ENCODE data around the gene CLSTN2.

Gene CLSTN2

DNA sequence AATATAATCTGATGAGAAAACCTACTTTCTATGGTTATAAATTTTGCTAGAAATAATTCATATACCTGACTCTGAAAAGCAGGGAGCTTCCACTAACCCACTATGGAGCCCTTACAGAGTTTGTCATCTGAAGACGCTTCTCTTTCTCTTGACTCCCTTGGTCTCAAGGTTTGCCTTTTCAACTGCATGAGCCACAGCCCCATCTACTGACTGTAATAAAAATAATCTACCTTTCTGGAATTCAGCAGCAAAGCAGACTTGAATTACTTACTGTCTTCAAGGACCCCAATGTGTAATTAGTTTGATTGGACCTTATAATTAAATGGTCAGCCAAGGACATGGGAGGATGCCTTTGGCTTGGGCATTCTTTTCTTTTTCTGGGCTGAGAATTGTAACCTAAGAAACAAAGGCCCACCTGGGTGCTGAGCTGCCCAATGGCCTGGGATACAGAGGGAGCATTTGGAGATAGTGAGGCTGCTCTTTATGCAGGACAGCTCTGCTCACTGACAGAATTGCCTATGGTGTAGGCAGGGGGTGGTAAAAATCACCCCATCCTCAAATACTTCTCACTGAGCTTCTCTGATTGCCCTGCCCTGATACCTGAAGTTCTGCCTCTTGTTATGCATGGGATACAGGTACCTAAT is 564.3 kb downstream of the CLSTN2 start:
- H3K27me3 ChIP-seq (ENCODE audit: control insufficient read depth, insufficient read depth, low read length), result no peaks in the 10 kb centered on the region
- no peak for DNase-seq (ENCODE audit: low read depth, low spot score)
- H3K36me3 ChIP-seq (ENCODE audit: control insufficient read depth, insufficient read depth, low read length), result no peaks in the 10 kb centered on the region
- whole genome bisulfite sequencing (ENCODE audit: insufficient coverage, insufficient read length), result no CpG with 5 or more reads among the region's 1 CpG
- no peak overlapping the region for H3K27ac ChIP-seq (ENCODE audit: low read length)
- H3K4me3 ChIP-seq (ENCODE audit: low read length), result no peak overlapping the region
- H3K4me1 ChIP-seq (ENCODE audit: control insufficient read depth, insufficient read depth, low read length), result no peaks in the 10 kb centered on the region
- no peaks in the 10 kb centered on the region for H3K9me3 ChIP-seq (ENCODE audit: control insufficient read depth, insufficient read depth, low read length)

DNA sequence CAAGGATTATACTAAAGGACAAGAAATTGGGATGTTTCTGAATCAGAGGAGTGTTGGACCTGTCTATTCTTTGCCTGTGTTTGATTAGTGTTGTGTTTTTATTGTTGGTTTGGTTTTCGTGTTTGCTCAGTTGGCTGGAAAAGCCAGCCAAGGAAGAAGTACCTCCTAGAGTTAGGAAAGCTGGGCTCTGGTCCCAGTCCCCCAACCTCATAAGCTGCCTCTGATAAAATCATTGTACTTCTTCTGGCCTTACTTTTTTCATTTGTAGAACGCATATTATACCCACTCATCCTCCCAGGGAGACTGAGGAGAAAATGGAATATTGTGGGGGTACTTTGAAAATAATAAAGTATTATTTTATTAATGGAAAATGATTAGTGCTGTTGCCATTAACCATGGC is 565.5 kb downstream of the CLSTN2 start:
- Histone ChIP-seq H3K9me3 (ENCODE audit: control insufficient read depth, insufficient read depth, low read length) (no peaks in the 10 kb centered on the region), H3K27me3 (ENCODE audit: control insufficient read depth, insufficient read depth, low read length) (no peaks in the 10 kb centered on the region), H3K36me3 (ENCODE audit: control insufficient read depth, insufficient read depth, low read length) (no peaks in the 10 kb centered on the region), H3K4me1 (ENCODE audit: control insufficient read depth, insufficient read depth, low read length) (no peaks in the 10 kb centered on the region; the same call in 1 of the 2 replicates), H3K4me3 (ENCODE audit: low read length) (no peak overlapping the region), H3K27ac (ENCODE audit: low read length) (no peak overlapping the region)
- WGBS (ENCODE audit: insufficient coverage, insufficient read length), result no CpG with 5 or more reads among the region's 2 CpGs
- no peak for DNase-seq (ENCODE audit: low read depth, low spot score)

GRCh38 chr3:140501061-140501769 is 566.2 kb downstream of the CLSTN2 start:
- WGBS (ENCODE audit: insufficient coverage, insufficient read length), result no CpG with 5 or more reads among the region's 4 CpGs
- no peak overlapping the region for H3K4me3 ChIP-seq (ENCODE audit: low read length)
- H3K4me1 ChIP-seq (ENCODE audit: control insufficient read depth, insufficient read depth, low read length), result no peaks in the 10 kb centered on the region; the same call in 1 of the 2 replicates
- DNase-seq (ENCODE audit: low read depth, low spot score), result no peak
- H3K9me3 ChIP-seq (ENCODE audit: control insufficient read depth, insufficient read depth, low read length), result no peaks in the 10 kb centered on the region
- H3K27ac ChIP-seq (ENCODE audit: low read length), result no peak overlapping the region
- H3K27me3 ChIP-seq (ENCODE audit: control insufficient read depth, insufficient read depth, low read length), result no peaks in the 10 kb centered on the region
- no peaks in the 10 kb centered on the region for H3K36me3 ChIP-seq (ENCODE audit: control insufficient read depth, insufficient read depth, low read length)

DNA sequence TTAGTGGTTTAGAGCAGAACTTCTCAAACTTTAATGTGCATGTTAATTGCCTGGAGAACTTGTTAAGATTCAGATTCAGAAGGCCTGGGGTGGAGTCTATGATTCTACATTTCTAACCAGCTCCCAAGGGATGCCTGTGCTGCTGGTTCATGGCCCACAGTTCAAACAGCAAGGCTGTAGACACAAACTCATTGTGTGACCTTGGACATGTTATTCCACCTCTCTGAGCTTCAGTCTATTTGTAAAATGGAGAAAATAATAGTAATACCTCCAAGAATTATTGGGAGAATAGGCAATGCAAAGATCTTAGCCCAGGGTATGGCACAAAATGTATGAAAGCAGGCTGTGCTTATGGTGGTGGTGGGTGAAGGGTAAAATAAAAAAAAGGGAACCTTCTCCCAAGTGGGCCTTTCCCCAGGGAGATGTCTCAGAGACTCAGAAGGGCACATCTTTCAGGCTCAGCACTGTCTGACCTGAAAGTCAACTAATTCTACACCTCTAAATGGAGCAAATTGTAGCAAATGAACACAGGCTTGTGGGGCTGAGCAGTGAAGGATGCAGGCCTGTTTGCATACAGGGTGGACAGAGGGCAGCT is 566.9 kb downstream of the CLSTN2 start:
- Histone ChIP-seq H3K27me3 (ENCODE audit: control insufficient read depth, insufficient read depth, low read length) (no peaks in the 10 kb centered on the region), H3K4me1 (ENCODE audit: control insufficient read depth, insufficient read depth, low read length) (no peaks in the 10 kb centered on the region; the same call in 1 of the 2 replicates), H3K4me3 (ENCODE audit: low read length) (no peak overlapping the region), H3K9me3 (ENCODE audit: control insufficient read depth, insufficient read depth, low read length) (no peaks in the 10 kb centered on the region), H3K36me3 (ENCODE audit: control insufficient read depth, insufficient read depth, low read length) (no peaks in the 10 kb centered on the region), H3K27ac (ENCODE audit: low read length) (no peak overlapping the region)
- DNase-seq (ENCODE audit: low read depth, low spot score), result no peak

GRCh38 chr3:140505213-140505612 is 570.2 kb downstream of the CLSTN2 start:
- no peaks in the 10 kb centered on the region; the same call in 1 of the 2 replicates for H3K4me1 ChIP-seq (ENCODE audit: control insufficient read depth, insufficient read depth, low read length)
- H3K27me3 ChIP-seq (ENCODE audit: control insufficient read depth, insufficient read depth, low read length), result no peaks in the 10 kb centered on the region
- DNase-seq (ENCODE audit: low read depth, low spot score), result no peak
- H3K9me3 ChIP-seq (ENCODE audit: control insufficient read depth, insufficient read depth, low read length), result no peaks in the 10 kb centered on the region
- H3K4me3 ChIP-seq (ENCODE audit: low read length), result no peak overlapping the region
- no peaks in the 10 kb centered on the region for H3K36me3 ChIP-seq (ENCODE audit: control insufficient read depth, insufficient read depth, low read length)
- WGBS (ENCODE audit: insufficient coverage, insufficient read length), result no CpG with 5 or more reads among the region's 3 CpGs
- H3K27ac ChIP-seq (ENCODE audit: low read length), result no peak overlapping the region

DNA sequence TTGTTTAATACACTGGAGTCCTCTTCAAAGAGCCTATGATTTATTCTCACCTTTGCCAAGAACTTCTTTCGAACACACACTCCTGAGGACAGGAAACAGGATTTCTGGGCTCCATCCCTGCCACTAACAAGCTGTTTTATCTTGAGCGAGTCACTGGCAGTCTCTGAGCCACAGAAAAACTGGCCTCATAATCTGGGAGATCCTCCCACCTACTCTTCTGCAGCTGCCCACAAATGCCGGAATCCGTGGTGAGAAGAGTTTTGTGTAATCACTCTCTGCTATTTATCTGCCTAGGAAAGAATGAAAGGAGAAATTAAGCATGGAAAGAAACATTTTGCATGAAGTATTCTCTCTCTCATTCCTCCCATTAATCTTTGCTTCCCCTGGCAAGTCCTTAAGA is 570.9 kb downstream of the CLSTN2 start:
- Histone ChIP-seq H3K27me3 (ENCODE audit: control insufficient read depth, insufficient read depth, low read length) (no peaks in the 10 kb centered on the region), H3K36me3 (ENCODE audit: control insufficient read depth, insufficient read depth, low read length) (no peaks in the 10 kb centered on the region), H3K4me1 (ENCODE audit: control insufficient read depth, insufficient read depth, low read length) (no peaks in the 10 kb centered on the region; the same call in 1 of the 2 replicates), H3K27ac (ENCODE audit: low read length) (no peak overlapping the region), H3K4me3 (ENCODE audit: low read length) (no peak overlapping the region), H3K9me3 (ENCODE audit: control insufficient read depth, insufficient read depth, low read length) (no peaks in the 10 kb centered on the region)
- no CpG with 5 or more reads among the region's 4 CpGs for WGBS (ENCODE audit: insufficient coverage, insufficient read length)
- no peak for DNase-seq (ENCODE audit: low read depth, low spot score)

DNA sequence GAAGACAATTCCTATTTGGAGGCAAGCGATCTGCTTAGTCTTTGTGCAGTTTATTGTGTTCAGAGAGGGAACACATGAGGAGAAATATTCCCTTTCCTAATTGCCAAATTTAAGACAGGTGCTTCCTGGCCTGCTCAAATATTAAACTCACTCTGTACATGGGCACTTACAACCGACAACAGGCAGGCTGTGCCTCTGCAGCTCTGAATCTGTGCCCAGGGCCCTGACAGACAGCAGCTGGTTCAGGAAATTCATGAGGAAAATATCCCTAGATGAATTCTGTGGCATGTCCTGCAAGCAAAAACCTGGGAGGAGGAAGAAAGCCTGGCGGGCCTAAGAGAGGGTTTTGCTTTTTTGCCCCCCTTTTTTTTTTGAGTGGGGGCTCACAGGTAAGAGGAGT is 573.6 kb downstream of the CLSTN2 start:
- Histone ChIP-seq H3K36me3 (ENCODE audit: control insufficient read depth, insufficient read depth, low read length) (no peaks in the 10 kb centered on the region), H3K4me1 (ENCODE audit: control insufficient read depth, insufficient read depth, low read length) (no peaks in the 10 kb centered on the region; the same call in 1 of the 2 replicates), H3K27me3 (ENCODE audit: control insufficient read depth, insufficient read depth, low read length) (no peaks in the 10 kb centered on the region), H3K9me3 (ENCODE audit: control insufficient read depth, insufficient read depth, low read length) (no peaks in the 10 kb centered on the region), H3K4me3 (ENCODE audit: low read length) (no peak overlapping the region), H3K27ac (ENCODE audit: low read length) (no peak overlapping the region)
- WGBS (ENCODE audit: insufficient coverage, insufficient read length), result no CpG with 5 or more reads among the region's 3 CpGs
- DNase-seq (ENCODE audit: low read depth, low spot score), result no peak

DNA sequence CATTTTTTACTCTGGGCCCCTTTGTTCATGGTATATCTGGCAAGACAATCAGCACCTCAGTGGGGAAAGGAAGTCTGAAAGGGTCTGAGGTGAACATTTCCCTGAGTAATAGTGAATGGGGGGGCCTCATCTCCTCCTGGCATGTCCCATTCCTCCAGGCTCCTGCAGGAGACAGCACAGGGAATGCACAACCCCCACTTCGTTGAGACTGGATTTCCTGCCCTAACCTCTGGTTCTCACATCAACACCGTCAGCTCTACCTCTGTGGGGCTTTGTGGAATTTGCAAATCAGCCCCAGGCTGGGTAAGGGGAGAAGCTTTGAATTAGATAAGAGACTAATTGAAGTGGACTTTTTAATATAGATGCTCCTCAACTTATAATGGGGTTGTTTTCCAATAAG is 574.5 kb downstream of the CLSTN2 start:
- Histone ChIP-seq H3K27ac (ENCODE audit: low read length) (no peak overlapping the region), H3K27me3 (ENCODE audit: control insufficient read depth, insufficient read depth, low read length) (no peaks in the 10 kb centered on the region), H3K4me1 (ENCODE audit: control insufficient read depth, insufficient read depth, low read length) (no peaks in the 10 kb centered on the region; the same call in 1 of the 2 replicates), H3K4me3 (ENCODE audit: low read length) (no peak overlapping the region), H3K9me3 (ENCODE audit: control insufficient read depth, insufficient read depth, low read length) (no peaks in the 10 kb centered on the region), H3K36me3 (ENCODE audit: control insufficient read depth, insufficient read depth, low read length) (no peaks in the 10 kb centered on the region)
- no CpG with 5 or more reads among the region's 2 CpGs for WGBS (ENCODE audit: insufficient coverage, insufficient read length)
- no peak for DNase-seq (ENCODE audit: low read depth, low spot score)

DNA sequence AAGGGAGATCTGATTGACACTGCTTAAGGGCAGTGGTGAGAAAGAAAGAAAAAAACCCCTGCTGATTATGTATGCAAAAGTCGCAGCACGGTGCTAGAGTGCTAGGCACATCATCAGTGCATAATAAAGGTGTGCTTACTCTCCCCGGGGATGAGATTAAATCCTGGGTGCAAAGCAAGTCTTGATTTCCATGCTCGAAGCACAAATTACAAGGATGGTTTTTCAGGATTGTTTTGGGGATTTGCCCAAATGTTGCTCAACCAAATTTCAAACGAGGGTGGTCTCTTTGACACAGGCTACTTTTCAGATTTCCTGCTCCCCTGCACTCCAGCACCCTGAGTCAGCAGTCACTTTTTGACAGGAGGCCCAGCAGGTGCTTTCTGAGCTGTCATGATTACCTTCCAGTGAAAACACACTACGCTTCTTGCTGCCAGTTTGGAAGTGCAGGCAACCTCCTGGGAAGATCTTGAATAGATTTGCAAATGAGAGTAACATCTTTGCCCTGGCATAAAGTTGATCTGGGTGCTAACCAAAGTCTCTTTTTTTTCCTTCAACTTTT is 575.4 kb downstream of the CLSTN2 start:
- Histone ChIP-seq H3K9me3 (ENCODE audit: control insufficient read depth, insufficient read depth, low read length) (no peaks in the 10 kb centered on the region), H3K4me3 (ENCODE audit: low read length) (no peak overlapping the region), H3K27ac (ENCODE audit: low read length) (no peak overlapping the region), H3K4me1 (ENCODE audit: control insufficient read depth, insufficient read depth, low read length) (no peaks in the 10 kb centered on the region; the same call in 1 of the 2 replicates), H3K27me3 (ENCODE audit: control insufficient read depth, insufficient read depth, low read length) (no peaks in the 10 kb centered on the region), H3K36me3 (ENCODE audit: control insufficient read depth, insufficient read depth, low read length) (no peaks in the 10 kb centered on the region)
- DNase-seq (ENCODE audit: low read depth, low spot score), result no peak
- WGBS (ENCODE audit: insufficient coverage, insufficient read length), result no CpG with 5 or more reads among the region's 6 CpGs

DNA sequence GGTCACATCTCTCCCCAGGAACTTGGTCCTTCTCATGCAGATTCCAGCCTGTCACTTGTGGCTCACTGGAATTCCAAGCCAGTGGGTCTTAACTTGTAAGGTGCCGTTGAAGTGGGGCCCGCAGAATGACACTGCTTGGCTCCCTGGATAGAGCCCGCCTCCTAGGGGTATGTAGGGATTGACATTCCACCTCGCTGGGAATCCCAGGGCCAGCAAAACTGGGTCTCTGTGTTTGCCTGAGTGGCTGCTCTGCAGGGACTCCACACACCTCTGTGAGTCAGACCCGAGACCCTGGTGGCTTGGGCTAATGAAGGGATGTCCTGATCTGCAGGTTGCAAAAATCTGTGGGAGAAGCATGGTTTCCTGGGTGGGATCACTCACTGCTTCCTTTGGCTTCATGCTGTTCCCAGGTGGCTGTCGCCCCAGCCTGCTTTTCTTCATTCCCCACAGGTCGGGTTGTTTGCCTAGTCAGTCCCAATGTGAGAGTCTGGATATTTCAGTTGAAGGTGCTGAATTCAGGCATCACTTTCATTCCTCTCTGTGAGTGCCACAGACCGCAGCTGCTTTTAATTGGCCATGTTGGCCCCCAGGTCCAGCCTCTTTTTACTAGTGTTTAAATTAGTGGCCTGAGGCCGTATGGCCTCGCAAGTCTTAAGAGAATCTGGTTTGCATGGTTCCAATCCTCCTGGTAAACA is 586.9 kb downstream of the CLSTN2 start:
- Histone ChIP-seq H3K36me3 (ENCODE audit: control insufficient read depth, insufficient read depth, low read length) (no peaks in the 10 kb centered on the region), H3K4me3 (ENCODE audit: low read length) (no peak overlapping the region), H3K27me3 (ENCODE audit: control insufficient read depth, insufficient read depth, low read length) (no peaks in the 10 kb centered on the region), H3K9me3 (ENCODE audit: control insufficient read depth, insufficient read depth, low read length) (no peaks in the 10 kb centered on the region), H3K27ac (ENCODE audit: low read length) (no peak overlapping the region), H3K4me1 (ENCODE audit: control insufficient read depth, insufficient read depth, low read length) (0 out of 2 replicates have a peak, but pooled peaks cover 3% of the 10 kb centered on the region)
- WGBS (ENCODE audit: insufficient coverage, insufficient read length), result no CpG with 5 or more reads among the region's 10 CpGs
- no peak for DNase-seq (ENCODE audit: low read depth, low spot score)

Measured in iPS DF 6.9 (cell line).